WTC11 (cell line): ENCODE measurements around the gene MFAP1. TPM values are rescaled to one million over a fixed set of nuclear protein-coding genes. Genes with fewer than 3 reads are reported as not detected.

Source experiments
- CBFB ChIP-seq: sonication (generic); formaldehyde crosslinking; IDR thresholded peaks from 2 replicates; pipeline ENCODE4 v1.8.1; 2022; ENCODE audit warnings: mild to moderate bottlenecking, low read depth, missing genetic modification reagents
- CREM ChIP-seq: sonication (generic); formaldehyde crosslinking; IDR thresholded peaks from 2 replicates; pipeline ENCODE4 v1.8.1; 2022; ENCODE audit warnings: mild to moderate bottlenecking, missing genetic modification reagents, moderate library complexity
- ELF4 ChIP-seq: sonication (generic); formaldehyde crosslinking; IDR thresholded peaks from 2 replicates; pipeline ENCODE4 v1.8.1; 2022; ENCODE audit warnings: low read depth, mild to moderate bottlenecking, moderate library complexity, missing genetic modification reagents
- GABPB1 ChIP-seq: sonication (generic); formaldehyde crosslinking; IDR thresholded peaks from 2 replicates; pipeline ENCODE4 v1.8.1; 2023; ENCODE audit warnings: mild to moderate bottlenecking, missing genetic modification reagents
- GRHL2 ChIP-seq: fragments of 250-450 bp; sonication (Bioruptor Pico); IDR thresholded peaks from 2 replicates; pipeline ENCODE4 v1.8.0; 2022; ENCODE audit warnings: mild to moderate bottlenecking, moderate library complexity; ENCODE audit not compliant: insufficient replicate concordance, severe bottlenecking
- IRF2 ChIP-seq: sonication (generic); formaldehyde crosslinking; IDR thresholded peaks from 2 replicates; pipeline ENCODE4 v1.8.0; 2022; ENCODE audit warnings: low read depth, missing genetic modification reagents, borderline replicate concordance
- KAT7 ChIP-seq: sonication (generic); formaldehyde crosslinking; IDR thresholded peaks from 2 replicates; pipeline ENCODE4 v1.8.1; 2023; ENCODE audit warnings: missing genetic modification reagents, mild to moderate bottlenecking, borderline replicate concordance
- PRRX2 ChIP-seq: fragments of 250-450 bp; sonication (Bioruptor Pico); IDR thresholded peaks from 2 replicates; pipeline ENCODE4 v1.8.0; 2021; ENCODE audit warnings: mild to moderate bottlenecking
- RELA ChIP-seq: sonication (generic); formaldehyde crosslinking; IDR thresholded peaks from 2 replicates; pipeline ENCODE4 v1.8.1; 2022; ENCODE audit warnings: missing genetic modification reagents, mild to moderate bottlenecking, borderline replicate concordance
- TEAD1 ChIP-seq: sonication (generic); formaldehyde crosslinking; IDR thresholded peaks from 2 replicates; pipeline ENCODE4 v1.8.0; 2022; ENCODE audit warnings: mild to moderate bottlenecking, missing genetic modification reagents
- ZNF671 ChIP-seq: fragments of 250-450 bp; sonication (Bioruptor Pico); IDR thresholded peaks from 2 replicates; pipeline ENCODE4 v1.8.0; 2021; ENCODE audit warnings: mild to moderate bottlenecking
- total RNA-seq: library from RNA; stranded (reverse); gene quantifications from 3 replicates; pipeline ENCODE4 v1.2.3, GENCODE V29; 2021
- TF ChIP-seq, protein P1 (sequence below): fragments of 250-450 bp; sonication (Bioruptor Pico); IDR thresholded peaks from 2 replicates; pipeline ENCODE4 v1.8.0; 2021; ENCODE audit warnings: mild to moderate bottlenecking
- TF ChIP-seq, protein P2 (sequence below): sonication (generic); formaldehyde crosslinking; IDR thresholded peaks from 2 replicates; pipeline ENCODE4 v1.8.1; 2022; ENCODE audit warnings: low read depth, mild to moderate bottlenecking, moderate library complexity, missing genetic modification reagents, borderline replicate concordance
- TF ChIP-seq, protein P3 (sequence below): sonication (generic); formaldehyde crosslinking; IDR thresholded peaks from 2 replicates; pipeline ENCODE4 v1.8.1; 2023; ENCODE audit warnings: mild to moderate bottlenecking, moderate library complexity, missing genetic modification reagents
- TF ChIP-seq, protein P4 (sequence below): sonication (generic); formaldehyde crosslinking; IDR thresholded peaks from 2 replicates; pipeline ENCODE4 v1.8.0; 2022; ENCODE audit warnings: mild to moderate bottlenecking, missing genetic modification reagents
- TF ChIP-seq, protein P5 (sequence below): sonication (generic); formaldehyde crosslinking; IDR thresholded peaks from 2 replicates; pipeline ENCODE4 v1.8.0; 2022; ENCODE audit warnings: mild to moderate bottlenecking, missing genetic modification reagents
- TF ChIP-seq, protein P6 (sequence below): sonication (generic); formaldehyde crosslinking; IDR thresholded peaks from 2 replicates; pipeline ENCODE4 v1.8.0; 2022; ENCODE audit warnings: mild to moderate bottlenecking, missing genetic modification reagents
- TF ChIP-seq, protein P7 (sequence below): sonication (generic); formaldehyde crosslinking; IDR thresholded peaks from 2 replicates; pipeline ENCODE4 v1.8.1; 2023; ENCODE audit warnings: mild to moderate bottlenecking, missing genetic modification reagents, moderate library complexity
- TF ChIP-seq, protein P8 (sequence below): sonication (generic); formaldehyde crosslinking; IDR thresholded peaks from 2 replicates; pipeline ENCODE4 v1.8.1; 2022; ENCODE audit warnings: missing genetic modification reagents, borderline replicate concordance
- TF ChIP-seq, protein P9 (sequence below): sonication (generic); formaldehyde crosslinking; IDR thresholded peaks from 2 replicates; pipeline ENCODE4 v1.8.0; 2022; ENCODE audit warnings: missing genetic modification reagents
- TF ChIP-seq, protein P10 (sequence below): sonication (generic); formaldehyde crosslinking; IDR thresholded peaks from 2 replicates; pipeline ENCODE4 v1.8.0; 2023; ENCODE audit warnings: mild to moderate bottlenecking, missing genetic modification reagents

MFAP1 gene
- total RNA-seq, 1 experiment from 2014 or later, result 32.4 TPM

DNA sequence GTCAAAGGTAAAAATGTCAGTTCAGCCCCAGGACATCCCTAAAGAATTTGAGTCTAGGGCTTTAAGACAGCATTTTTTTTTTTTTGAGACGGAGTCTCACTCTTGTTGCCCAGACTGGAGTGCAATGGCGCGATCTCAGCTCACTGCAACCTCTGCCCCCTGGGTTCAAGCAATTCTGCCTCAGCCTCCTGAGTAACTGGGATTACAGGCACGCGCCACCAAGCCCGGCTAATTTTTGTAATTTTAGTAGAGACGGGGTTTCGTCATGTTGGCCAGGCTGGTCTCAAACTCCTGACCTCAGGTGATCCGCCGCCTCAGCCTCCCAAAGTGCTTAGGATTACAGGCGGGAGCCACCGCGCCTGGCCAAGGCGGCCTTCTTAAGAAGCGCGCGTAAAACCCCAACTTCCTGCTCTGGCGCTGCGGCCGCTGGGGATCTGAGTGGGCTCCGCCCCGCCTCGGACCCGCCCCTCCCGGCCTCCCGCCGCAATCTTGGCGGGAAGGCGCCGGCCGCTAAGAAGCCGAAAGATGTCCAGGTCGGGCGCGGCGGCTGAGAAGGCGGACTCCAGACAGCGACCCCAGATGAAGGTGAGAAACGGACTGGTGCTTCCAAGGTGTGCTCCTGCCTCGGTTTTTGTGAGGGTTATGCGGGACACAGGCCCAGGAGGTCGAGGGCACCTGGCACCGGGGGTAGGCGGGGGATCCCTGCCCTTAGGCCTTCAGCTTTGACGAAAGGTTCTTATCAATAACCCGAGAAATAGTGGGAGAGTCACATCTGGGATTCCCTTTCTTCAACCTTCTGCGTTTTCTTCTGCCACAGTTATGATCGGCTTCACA lies 2.2 kb upstream of the MFAP1 start, which contains the start of gene WDR76 (continued):
- TF ChIP-seq, protein P1, sequence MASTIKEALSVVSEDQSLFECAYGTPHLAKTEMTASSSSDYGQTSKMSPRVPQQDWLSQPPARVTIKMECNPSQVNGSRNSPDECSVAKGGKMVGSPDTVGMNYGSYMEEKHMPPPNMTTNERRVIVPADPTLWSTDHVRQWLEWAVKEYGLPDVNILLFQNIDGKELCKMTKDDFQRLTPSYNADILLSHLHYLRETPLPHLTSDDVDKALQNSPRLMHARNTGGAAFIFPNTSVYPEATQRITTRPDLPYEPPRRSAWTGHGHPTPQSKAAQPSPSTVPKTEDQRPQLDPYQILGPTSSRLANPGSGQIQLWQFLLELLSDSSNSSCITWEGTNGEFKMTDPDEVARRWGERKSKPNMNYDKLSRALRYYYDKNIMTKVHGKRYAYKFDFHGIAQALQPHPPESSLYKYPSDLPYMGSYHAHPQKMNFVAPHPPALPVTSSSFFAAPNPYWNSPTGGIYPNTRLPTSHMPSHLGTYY (CRISPR knock-in tag), result no peak
- no peak for TF ChIP-seq IRF2 (CRISPR knock-in tag)
- TF ChIP-seq, protein P2, sequence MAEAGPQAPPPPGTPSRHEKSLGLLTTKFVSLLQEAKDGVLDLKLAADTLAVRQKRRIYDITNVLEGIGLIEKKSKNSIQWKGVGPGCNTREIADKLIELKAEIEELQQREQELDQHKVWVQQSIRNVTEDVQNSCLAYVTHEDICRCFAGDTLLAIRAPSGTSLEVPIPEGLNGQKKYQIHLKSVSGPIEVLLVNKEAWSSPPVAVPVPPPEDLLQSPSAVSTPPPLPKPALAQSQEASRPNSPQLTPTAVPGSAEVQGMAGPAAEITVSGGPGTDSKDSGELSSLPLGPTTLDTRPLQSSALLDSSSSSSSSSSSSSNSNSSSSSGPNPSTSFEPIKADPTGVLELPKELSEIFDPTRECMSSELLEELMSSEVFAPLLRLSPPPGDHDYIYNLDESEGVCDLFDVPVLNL (CRISPR knock-in tag), result peak; percentile 85; the same call in 1 of the 2 replicates
- TF ChIP-seq GABPB1 (CRISPR knock-in tag), result peak; percentile 31; the same call in 1 of the 2 replicates
- TF ChIP-seq, protein P3, sequence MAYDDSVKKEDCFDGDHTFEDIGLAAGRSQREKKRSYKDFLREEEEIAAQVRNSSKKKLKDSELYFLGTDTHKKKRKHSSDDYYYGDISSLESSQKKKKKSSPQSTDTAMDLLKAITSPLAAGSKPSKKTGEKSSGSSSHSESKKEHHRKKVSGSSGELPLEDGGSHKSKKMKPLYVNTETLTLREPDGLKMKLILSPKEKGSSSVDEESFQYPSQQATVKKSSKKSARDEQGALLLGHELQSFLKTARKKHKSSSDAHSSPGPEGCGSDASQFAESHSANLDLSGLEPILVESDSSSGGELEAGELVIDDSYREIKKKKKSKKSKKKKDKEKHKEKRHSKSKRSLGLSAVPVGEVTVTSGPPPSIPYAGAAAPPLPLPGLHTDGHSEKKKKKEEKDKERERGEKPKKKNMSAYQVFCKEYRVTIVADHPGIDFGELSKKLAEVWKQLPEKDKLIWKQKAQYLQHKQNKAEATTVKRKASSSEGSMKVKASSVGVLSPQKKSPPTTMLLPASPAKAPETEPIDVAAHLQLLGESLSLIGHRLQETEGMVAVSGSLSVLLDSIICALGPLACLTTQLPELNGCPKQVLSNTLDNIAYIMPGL (CRISPR knock-in tag), result peak; percentile 48; the same call in 1 of the 2 replicates
- 0 out of 2 replicates have a peak, but pooled peaks have one; percentile 15 for TF ChIP-seq PRRX2 (CRISPR knock-in tag)
- TF ChIP-seq, protein P4, sequence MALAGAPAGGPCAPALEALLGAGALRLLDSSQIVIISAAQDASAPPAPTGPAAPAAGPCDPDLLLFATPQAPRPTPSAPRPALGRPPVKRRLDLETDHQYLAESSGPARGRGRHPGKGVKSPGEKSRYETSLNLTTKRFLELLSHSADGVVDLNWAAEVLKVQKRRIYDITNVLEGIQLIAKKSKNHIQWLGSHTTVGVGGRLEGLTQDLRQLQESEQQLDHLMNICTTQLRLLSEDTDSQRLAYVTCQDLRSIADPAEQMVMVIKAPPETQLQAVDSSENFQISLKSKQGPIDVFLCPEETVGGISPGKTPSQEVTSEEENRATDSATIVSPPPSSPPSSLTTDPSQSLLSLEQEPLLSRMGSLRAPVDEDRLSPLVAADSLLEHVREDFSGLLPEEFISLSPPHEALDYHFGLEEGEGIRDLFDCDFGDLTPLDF (CRISPR knock-in tag), result peak; percentile 85; the same call in 1 of the 2 replicates
- TF ChIP-seq, protein P5, sequence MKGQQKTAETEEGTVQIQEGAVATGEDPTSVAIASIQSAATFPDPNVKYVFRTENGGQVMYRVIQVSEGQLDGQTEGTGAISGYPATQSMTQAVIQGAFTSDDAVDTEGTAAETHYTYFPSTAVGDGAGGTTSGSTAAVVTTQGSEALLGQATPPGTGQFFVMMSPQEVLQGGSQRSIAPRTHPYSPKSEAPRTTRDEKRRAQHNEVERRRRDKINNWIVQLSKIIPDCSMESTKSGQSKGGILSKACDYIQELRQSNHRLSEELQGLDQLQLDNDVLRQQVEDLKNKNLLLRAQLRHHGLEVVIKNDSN (CRISPR knock-in tag), result peak; percentile 26; the same call in 1 of the 2 replicates
- peak; percentile 92 for TF ChIP-seq TEAD1 (CRISPR knock-in tag)
- TF ChIP-seq, protein P6, sequence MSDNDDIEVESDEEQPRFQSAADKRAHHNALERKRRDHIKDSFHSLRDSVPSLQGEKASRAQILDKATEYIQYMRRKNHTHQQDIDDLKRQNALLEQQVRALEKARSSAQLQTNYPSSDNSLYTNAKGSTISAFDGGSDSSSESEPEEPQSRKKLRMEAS (CRISPR knock-in tag), result peak; percentile 88
- no peak for TF ChIP-seq GRHL2
- TF ChIP-seq, protein P7, sequence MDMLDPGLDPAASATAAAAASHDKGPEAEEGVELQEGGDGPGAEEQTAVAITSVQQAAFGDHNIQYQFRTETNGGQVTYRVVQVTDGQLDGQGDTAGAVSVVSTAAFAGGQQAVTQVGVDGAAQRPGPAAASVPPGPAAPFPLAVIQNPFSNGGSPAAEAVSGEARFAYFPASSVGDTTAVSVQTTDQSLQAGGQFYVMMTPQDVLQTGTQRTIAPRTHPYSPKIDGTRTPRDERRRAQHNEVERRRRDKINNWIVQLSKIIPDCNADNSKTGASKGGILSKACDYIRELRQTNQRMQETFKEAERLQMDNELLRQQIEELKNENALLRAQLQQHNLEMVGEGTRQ (CRISPR knock-in tag), result no peak
- peak; percentile 59; the same call in 1 of the 2 replicates for TF ChIP-seq CREM (CRISPR knock-in tag)
- TF ChIP-seq, protein P8, sequence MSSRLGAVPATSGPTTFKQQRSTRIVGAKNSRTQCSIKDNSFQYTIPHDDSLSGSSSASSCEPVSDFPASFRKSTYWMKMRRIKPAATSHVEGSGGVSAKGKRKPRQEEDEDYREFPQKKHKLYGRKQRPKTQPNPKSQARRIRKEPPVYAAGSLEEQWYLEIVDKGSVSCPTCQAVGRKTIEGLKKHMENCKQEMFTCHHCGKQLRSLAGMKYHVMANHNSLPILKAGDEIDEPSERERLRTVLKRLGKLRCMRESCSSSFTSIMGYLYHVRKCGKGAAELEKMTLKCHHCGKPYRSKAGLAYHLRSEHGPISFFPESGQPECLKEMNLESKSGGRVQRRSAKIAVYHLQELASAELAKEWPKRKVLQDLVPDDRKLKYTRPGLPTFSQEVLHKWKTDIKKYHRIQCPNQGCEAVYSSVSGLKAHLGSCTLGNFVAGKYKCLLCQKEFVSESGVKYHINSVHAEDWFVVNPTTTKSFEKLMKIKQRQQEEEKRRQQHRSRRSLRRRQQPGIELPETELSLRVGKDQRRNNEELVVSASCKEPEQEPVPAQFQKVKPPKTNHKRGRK (CRISPR knock-in tag), result no peak
- TF ChIP-seq ZNF671, result no peak
- TF ChIP-seq, protein P9, sequence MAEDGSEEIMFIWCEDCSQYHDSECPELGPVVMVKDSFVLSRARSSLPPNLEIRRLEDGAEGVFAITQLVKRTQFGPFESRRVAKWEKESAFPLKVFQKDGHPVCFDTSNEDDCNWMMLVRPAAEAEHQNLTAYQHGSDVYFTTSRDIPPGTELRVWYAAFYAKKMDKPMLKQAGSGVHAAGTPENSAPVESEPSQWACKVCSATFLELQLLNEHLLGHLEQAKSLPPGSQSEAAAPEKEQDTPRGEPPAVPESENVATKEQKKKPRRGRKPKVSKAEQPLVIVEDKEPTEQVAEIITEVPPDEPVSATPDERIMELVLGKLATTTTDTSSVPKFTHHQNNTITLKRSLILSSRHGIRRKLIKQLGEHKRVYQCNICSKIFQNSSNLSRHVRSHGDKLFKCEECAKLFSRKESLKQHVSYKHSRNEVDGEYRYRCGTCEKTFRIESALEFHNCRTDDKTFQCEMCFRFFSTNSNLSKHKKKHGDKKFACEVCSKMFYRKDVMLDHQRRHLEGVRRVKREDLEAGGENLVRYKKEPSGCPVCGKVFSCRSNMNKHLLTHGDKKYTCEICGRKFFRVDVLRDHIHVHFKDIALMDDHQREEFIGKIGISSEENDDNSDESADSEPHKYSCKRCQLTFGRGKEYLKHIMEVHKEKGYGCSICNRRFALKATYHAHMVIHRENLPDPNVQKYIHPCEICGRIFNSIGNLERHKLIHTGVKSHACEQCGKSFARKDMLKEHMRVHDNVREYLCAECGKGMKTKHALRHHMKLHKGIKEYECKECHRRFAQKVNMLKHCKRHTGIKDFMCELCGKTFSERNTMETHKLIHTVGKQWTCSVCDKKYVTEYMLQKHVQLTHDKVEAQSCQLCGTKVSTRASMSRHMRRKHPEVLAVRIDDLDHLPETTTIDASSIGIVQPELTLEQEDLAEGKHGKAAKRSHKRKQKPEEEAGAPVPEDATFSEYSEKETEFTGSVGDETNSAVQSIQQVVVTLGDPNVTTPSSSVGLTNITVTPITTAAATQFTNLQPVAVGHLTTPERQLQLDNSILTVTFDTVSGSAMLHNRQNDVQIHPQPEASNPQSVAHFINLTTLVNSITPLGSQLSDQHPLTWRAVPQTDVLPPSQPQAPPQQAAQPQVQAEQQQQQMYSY (CRISPR knock-in tag), result no peak
- TF ChIP-seq RELA (CRISPR knock-in tag), result 0 out of 2 replicates have a peak, but pooled peaks have one; percentile 48
- TF ChIP-seq, protein P10, sequence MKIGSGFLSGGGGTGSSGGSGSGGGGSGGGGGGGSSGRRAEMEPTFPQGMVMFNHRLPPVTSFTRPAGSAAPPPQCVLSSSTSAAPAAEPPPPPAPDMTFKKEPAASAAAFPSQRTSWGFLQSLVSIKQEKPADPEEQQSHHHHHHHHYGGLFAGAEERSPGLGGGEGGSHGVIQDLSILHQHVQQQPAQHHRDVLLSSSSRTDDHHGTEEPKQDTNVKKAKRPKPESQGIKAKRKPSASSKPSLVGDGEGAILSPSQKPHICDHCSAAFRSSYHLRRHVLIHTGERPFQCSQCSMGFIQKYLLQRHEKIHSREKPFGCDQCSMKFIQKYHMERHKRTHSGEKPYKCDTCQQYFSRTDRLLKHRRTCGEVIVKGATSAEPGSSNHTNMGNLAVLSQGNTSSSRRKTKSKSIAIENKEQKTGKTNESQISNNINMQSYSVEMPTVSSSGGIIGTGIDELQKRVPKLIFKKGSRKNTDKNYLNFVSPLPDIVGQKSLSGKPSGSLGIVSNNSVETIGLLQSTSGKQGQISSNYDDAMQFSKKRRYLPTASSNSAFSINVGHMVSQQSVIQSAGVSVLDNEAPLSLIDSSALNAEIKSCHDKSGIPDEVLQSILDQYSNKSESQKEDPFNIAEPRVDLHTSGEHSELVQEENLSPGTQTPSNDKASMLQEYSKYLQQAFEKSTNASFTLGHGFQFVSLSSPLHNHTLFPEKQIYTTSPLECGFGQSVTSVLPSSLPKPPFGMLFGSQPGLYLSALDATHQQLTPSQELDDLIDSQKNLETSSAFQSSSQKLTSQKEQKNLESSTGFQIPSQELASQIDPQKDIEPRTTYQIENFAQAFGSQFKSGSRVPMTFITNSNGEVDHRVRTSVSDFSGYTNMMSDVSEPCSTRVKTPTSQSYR (CRISPR knock-in tag), result peak; percentile 51; the same call in 1 of the 2 replicates
- no peak for TF ChIP-seq CBFB
- peak; percentile 37; the same call in 1 of the 2 replicates for TF ChIP-seq KAT7 (CRISPR knock-in tag)
- TF ChIP-seq ELF4 (CRISPR knock-in tag), result 0 out of 2 replicates have a peak, but pooled peaks have one; percentile 60
